ENCODE measurements around the gene ARHGAP10.
A peak's percentile ranks its signal among the peaks of the same experiment; 100 is the strongest.

ARHGAP10 gene

DNA sequence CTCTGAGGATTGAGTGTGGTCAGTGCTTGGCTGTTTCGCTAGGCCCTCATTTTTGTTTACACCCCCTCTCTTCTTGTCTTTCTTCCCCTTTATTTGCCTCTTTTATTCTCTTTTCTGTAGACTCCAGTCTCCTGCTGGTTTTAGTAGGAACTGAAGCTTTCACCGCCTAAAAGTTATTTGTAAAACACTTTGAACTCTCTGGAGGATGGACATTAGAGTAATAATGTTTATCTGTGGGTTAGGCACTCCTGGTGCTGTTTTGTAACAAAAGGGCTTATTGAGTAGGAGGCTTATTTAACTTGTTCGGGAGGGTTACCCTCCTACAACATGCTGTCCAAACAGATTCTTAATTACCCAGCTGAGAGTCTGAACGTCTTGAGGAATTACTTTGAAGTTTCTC is 1.6 kb upstream of the ARHGAP10 start:
- no peak for DNase-seq (ENCODE audit: low read depth, low spot score)
- H3K4me3 ChIP-seq (ENCODE audit: low read length), result no peak overlapping the region

DNA sequence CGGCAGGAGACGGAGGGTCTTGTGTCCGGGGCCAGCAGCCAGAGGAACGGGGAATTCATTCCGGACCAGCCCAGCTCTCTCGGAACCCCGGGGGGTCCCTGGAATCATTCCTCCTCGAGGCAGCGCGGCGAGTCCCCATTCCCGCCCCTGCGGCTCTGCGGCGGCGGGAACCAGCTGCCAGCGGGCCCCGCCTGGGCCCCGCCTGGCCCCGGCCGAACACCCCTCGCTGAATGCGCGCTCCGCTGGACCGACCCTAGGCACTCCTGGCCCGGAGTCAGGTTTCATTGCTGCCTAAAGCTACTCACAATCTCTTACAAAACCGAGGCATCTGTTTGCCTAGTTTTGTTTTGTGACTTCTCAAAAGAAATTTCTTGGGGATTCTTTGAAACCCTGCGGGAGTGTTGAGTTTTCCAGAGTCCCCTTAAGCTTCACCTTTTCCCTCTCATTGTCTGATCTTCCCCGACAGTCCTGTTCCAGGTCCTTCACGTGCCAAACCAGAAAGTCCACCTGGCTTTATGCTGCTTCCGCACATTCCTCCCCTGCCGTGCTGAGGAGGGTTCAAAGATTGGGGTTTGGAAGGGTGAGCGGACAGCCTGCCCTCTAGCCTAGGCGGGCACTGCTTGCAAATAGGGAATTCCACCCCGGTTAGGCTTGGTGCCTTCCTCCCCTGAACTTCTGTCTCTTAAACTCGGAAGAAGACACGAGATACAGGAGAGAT is 789 bp downstream of the ARHGAP10 start:
- H3K4me3 ChIP-seq (ENCODE audit: low read length), result peak overlapping the region; percentile 66
- no peak for DNase-seq (ENCODE audit: low read depth, low spot score)

DNA sequence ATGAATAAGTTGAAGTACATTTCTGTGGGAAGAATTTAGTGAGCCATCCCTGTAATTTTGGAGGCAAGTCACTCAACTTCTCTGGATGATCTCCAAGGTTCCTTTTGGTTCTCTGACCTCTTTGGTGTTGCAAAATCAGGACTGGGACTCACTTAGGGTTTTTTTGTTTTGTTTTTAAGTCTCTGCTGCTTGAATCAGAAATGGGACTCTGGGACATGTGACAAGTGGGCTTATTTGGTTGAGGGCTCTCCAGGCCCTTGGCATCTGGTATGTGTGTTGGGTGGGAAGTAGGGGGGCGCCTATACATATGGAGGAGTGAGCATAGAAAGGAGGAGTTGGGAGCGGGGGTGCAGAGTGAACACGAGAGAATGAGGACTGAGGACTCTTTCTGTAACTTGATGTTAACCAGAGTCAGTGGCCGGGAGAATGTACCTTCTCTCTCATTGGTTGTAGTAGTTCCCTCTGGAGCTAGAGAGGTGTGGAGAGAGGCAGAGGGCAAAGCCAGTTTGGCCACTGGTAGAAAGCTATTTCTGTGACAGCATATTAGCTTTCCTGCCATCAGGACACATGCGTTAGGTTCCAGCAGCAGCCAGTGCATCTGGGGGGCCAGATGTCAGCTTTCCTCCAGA is 1.9 kb downstream of the ARHGAP10 start:
- no peak overlapping the region for H3K4me3 ChIP-seq (ENCODE audit: low read length)
- DNase-seq (ENCODE audit: low read depth, low spot score), result no peak

DNA sequence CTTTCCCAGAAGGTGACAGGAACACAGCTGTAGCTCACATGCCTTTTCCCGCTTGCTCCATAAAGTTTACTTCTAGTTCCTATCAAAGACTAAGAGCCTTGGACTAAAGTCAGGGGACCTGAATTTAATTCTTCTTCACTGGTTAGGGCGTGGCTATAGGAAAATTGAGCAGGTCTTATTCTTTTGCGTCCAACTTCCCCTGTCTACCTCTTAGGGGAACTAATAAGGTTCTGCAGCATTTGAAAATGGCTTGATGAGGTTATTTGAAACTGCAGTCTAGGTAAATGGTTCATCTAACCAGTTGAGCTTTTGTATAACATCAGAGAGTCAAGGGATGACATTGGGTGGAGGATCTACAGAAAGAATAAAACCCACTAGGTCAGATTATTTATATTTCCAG is 2.6 kb downstream of the ARHGAP10 start:
- DNase-seq (ENCODE audit: low read depth, low spot score), result no peak
- no peak overlapping the region for H3K4me3 ChIP-seq (ENCODE audit: low read length)

DNA sequence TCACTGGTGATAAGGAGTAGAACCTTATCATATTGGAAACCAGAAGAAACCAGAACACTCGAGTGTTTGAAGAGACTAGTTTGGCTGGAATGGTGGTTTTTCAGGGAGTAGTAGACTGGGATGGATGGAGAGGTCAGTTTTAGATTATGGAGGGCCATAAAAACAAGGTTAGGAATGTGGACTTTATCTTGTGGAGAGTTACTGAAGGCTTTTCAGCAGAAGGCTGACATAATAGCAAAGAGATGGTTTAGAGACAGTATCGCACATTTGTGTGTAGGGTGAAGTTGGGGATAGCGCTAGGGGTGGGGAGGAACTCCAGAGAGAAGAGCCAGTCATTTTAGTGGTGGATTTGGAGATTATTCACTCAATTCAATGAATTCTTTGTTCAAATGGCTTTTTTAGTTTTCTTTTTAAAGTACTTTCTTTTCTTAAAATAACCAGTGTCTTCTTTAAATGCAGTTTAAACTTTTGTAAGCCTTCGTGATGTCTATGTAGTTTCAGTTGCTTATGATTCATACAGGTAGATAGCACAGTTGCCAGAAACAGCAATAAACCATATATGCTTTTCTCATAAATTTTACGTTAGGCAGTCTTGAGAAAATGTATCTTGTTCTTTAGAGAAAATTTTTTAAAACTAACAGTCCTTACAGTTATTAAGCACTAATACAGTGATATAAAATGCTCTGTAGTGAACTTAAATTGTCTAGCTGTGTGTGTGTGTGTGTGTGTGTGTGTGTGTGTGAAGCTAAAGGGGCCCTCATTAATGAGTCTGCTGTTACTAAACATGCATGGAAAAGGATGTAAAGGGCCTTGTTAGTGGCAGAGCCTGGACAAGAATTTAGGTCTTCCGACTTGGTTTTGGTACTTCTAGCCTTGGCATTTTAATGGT is 3.8 kb downstream of the ARHGAP10 start:
- DNase-seq (ENCODE audit: low read depth, low spot score), result no peak
- H3K4me3 ChIP-seq (ENCODE audit: low read length), result no peak overlapping the region

DNA sequence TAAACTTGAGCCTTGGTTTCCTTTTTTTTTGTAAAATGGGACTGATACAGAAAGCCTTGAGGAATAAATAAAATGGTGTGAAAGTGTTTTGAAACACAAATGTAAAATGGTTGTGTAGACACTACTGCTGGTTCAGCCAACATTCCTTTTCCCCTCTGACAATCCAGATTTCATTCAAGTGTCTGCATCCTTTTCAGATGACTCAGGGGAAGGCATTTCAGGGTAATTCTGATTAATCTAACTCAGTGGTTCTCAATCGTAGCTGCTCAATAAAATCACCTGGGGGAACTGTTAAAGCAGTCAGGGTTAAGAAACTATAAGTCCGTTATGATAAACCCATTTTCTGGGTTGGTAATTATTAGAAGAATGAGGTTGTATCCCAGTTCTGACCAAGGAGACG is 4.6 kb downstream of the ARHGAP10 start:
- no peak for DNase-seq (ENCODE audit: low read depth, low spot score)
- H3K4me3 ChIP-seq (ENCODE audit: low read length), result no peak overlapping the region

DNA sequence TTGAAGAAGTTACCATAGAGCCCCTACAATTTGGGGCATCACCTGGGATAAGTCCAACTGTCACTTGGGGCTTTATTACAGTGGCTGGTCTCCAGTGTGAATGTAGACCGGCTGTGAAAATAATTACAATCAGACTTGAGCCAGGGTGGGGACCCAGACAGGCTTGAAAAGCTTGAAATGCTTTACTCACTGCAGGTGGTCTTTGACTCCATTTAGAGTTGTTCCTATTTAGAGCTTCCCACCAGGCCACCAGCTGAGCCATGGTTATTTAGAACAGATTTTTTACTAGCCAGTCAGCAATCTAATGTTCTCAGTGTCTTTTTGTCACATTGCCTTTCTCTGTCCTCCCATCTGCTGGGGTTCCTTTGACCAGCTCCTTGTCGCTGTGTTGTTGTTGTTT is 5.7 kb downstream of the ARHGAP10 start:
- no peak for DNase-seq (ENCODE audit: low read depth, low spot score)
- no peak overlapping the region for H3K4me3 ChIP-seq (ENCODE audit: low read length)

DNA sequence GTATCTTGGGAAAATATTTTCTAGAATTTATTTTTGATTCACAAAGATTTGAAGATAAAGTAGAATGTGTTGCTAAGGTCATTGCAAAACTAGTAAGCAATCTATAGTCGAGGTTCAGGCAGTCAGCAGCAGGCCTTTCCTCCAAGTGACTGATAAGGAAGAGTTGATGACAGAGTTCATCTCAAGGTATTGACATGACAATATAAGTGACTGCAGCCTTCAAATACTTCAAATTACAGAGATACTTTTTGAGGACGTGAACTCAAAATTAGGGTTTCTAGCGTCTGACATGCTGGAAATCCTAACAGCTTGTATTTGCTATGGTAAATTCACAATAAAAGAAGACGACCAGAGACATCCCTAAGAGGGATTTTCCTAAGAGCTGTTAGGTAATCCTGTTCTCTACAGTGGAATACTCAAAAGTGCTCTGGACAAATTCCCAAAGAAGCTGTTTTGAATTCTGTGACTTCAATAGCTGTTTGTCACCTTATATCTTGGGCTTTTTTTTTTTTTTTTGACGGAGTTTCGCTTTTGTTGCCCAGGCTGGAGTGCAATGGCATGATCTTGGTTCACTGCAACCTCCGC is 7.4 kb downstream of the ARHGAP10 start:
- no peak for DNase-seq (ENCODE audit: low read depth, low spot score)
- no peak overlapping the region for H3K4me3 ChIP-seq (ENCODE audit: low read length)

DNA sequence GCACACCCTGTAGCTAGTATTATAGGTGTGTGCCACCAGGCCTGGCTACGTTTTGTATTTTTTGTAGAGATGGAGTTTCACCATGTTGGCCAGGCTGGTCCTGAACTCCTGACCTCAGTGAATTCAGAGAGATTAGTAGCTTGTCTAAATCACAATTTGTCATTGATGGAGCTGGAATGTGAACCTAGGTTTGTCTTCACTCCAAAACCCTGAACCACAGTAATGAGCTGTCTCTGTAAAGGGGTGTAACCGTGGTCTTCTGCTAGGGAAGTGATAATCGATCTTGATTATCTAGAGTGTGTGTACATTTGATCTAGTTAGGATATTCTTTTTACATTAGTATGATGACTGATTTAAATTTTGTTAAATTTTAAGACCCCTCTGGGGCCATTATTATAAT is 8.3 kb downstream of the ARHGAP10 start:
- H3K4me3 ChIP-seq (ENCODE audit: low read length), result no peak overlapping the region

DNA sequence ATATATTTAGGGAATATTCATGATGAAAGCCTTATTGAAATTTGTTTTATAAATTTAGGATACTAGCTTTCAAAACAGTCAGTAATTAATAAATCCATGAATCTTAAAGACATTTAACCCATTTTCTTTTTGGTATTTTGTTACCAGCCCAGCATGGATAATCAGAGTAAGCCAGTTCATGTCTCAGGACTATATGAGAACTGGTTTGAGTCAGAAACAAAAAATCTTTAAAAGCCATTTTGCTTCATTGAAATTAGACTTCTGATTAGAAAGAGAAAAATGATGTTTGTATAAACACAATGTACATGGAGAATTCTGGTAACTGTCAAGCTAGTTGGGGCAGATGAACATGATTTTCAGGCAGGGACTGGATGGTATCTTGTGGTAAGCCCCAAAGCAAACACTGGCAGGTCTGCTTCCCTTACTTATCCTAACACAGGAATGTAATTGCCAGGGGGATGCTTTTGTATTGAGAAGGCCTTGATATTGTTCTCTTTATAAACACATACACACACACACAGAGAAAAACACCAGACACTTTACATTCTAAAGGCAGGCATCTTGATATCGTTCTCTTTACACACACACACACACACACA is 9.4 kb downstream of the ARHGAP10 start:
- DNase-seq (ENCODE audit: low read depth, low spot score), result no peak
- H3K4me3 ChIP-seq (ENCODE audit: low read length), result no peak overlapping the region

More for the DNA sequence above, 8.3 kb downstream of the ARHGAP10 start:
- no peak for DNase-seq (ENCODE audit: low read depth, low spot score)

DNA sequence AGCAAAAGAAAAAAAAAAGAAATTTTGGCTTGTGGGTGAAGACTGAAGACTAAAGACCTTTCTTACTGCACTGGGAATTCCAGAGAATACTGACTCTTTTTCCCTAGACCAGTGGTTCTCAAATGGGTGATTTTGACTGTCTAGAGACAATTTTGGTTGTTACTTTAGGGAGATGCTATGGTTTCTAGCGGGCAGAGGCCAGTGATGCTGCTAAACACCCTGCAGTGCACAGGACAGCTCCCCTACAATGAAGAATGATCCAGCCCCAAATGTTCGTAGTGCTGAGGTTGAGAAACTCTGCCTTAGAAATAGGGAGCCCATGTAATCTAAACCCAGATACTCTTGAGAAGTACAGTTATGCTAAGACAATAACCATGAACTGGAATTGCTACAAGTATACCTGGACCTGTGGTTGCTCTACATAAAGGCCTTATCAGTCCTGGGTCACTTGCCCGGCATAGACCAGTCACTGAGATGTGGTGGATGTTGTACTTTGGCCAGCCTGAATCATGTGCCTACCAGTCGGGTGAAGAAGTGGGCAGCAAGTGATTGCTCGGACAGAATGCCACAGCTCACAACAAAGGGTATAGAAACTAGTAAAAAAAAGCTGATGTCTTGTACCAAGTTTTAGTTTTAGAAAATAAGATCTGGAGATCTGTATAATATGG is 16.0 kb downstream of the ARHGAP10 start:
- H3K4me3 ChIP-seq (ENCODE audit: low read length), result no peak overlapping the region
- DNase-seq (ENCODE audit: low read depth, low spot score), result no peak

DNA sequence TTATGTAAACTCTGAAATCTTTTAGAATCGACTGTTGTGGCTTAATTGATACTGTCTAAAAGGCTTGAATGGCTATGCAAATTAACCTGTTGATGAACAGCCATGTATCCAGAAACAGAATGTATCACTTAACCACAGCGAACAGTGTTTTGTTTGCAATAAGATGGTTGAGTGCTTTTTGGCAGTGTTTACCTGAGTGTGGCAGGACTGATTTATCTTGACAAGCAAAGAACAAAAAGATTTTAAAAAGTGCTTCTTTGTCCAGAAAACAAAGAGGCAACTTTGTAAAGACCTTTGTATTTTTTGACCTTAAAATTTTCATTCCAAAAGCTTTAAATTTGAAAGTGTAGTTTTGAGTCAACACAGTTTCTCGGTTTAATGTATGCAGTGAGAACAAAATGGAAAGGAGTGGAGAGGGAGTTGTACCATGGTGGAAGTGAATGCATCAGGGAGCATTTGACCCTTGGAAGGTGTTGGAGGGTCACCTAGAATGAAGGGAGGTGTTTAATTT is 18.0 kb downstream of the ARHGAP10 start:
- DNase-seq (ENCODE audit: low read depth, low spot score), result no peak
- no peak overlapping the region for H3K4me3 ChIP-seq (ENCODE audit: low read length)

DNA sequence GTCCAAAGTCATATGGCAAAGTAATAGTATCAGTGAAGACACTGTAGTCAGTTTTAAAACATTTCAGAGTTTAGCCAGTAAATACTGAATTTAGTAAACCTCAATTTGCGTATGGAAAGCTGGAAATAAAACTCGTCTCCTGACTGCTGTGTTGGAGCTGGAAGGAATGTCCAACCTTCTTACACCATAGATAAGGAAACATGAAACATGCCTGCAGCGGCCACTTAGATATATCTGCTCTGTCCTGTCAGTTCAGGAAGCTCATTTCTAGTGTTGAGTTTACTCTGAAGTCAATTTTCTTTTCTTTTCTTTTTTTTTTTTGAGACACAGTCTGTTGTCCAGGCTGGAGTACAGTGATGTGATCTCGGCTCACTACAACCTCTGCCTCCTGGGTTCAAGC is 21.2 kb downstream of the ARHGAP10 start:
- no peak for DNase-seq (ENCODE audit: low read depth, low spot score)
- H3K4me3 ChIP-seq (ENCODE audit: low read length), result no peak overlapping the region

DNA sequence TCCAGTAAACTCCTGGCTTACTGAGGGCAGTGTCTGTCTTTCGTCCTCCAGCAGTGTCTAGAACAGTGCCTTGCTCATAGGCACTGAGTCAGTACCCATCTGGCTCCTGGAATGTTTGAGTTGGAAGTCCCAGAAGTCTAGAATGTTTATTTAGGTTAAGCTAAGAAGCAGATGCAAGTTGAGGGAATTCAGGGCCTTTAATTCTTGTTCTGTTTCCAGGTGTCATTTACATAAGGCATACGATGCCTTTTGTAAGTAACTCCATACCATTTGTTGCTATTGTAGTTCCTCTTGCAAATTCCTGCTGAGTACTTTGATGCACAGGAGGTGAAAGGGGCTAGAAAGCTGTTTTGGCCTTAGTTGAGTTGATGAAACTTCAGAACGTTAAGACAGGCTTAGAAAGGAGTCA is 22.2 kb downstream of the ARHGAP10 start:
- H3K4me3 ChIP-seq (ENCODE audit: low read length), result no peak overlapping the region
- no peak for DNase-seq (ENCODE audit: low read depth, low spot score)

DNA sequence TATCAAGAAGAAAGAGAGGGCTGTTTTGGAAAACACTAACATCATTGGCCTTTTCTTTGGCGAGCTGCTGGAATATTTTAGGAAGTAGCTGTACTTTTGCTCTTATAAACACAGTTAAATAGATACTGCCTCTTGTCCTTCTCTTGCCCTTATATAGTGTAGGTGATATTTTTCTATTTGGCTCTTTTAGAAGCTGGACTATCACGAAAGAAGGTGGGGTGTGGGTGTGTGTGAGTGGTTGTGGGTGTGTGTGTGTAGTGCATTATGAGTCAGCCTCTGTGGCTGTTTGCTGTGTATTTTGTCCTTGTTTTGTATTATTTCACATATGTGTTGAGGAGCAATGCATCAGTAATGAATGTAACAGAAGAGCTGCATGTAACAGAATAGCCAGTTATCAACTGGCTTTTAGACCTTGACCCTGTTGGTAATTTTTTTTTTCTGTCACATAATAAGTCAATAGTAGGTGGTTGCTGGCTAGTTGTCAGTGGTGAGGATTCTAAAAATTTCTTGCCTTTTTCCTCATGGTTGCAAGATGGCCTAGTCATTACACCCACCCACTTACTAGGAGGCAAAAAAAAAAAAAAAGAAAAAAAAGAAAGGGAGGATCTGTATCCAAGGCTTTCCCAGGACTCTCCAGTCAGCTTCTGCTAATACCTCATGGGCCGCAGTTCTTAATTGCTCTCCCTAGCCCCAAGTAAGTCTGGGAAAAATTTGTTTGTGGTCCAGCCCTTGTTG is 23.8 kb downstream of the ARHGAP10 start:
- H3K4me3 ChIP-seq (ENCODE audit: low read length), result no peak overlapping the region
- no peak for DNase-seq (ENCODE audit: low read depth, low spot score)

DNA sequence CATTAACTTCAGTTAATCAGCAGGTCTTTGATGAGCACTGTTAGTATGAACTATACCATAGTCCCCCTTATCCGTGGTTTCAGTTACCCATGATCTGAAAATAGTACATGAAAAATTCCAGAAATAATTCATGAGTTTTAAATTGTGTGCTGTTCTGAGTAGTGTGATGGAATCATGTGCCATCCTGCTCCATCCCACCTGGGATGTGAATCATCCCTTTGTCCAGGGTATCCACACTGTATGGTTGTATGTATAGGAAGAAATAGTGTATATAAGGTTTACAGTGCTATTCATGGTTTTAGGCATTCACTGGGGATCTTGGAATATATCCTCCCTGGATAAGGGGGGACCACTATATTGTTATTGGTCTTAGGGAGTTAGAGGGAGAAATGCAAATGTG is 24.5 kb downstream of the ARHGAP10 start:
- DNase-seq (ENCODE audit: low read depth, low spot score), result no peak
- H3K4me3 ChIP-seq (ENCODE audit: low read length), result no peak overlapping the region

DNA sequence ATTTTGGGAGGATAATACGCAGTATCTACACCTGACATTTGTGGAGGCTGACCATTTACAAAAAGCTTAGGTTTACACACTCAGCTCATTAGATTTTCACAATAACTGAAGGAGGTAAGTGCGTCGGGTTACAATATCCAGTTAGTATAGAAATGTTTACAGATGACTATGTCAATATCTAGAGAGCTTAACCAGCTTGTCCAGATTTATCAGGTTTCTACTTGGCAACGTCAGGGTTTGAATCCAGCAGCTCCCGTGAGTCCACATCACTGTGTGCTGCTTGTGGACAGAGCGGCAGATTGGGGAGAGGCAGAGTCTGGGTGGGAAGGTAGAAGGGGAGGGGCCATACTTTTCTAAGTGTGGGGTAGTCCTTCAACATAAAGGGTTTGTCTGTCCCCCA is 28.3 kb downstream of the ARHGAP10 start:
- no peak overlapping the region for H3K4me3 ChIP-seq (ENCODE audit: low read length)
- no peak for DNase-seq (ENCODE audit: low read depth, low spot score)

DNA sequence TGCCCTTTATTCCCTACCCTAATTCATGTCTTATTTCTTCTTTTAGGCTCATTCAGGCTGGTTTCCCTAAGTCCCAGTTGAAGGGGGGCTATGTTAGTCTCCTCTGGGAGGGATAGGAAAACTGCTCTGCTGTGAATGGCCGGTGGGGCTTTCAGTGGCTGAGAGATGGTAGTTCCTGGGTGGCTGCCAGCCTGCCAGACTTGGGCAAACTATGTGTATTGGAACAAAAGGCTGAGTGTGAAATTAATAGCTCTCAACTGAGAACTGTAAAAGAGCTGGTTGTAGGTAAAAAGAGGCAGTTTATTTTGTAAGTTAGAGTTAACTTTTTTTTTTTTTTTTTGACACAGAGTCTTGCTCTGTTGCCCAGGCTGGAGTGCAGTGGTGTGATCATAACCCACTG is 28.8 kb downstream of the ARHGAP10 start:
- no peak for DNase-seq (ENCODE audit: low read depth, low spot score)
- no peak overlapping the region for H3K4me3 ChIP-seq (ENCODE audit: low read length)
